Fibroblast of skin of back (primary cell): ENCODE data around the gene MRPL10.
A peak's percentile ranks its signal among the peaks of the same experiment; 100 is the strongest.

Source experiments
- DNase-seq: peaks from one replicate; pipeline ENCODE4 v3.0.0-alpha.2; 2013

The MRPL10 gene

GRCh38 chr17:47857551-47858455, 26.5 kb upstream of the MRPL10 start:
- DNase-seq, result no peak

- no peak for DNase-seq
These were observed 25.5 kb upstream of the MRPL10 start for GRCh38 chr17:47856830-47857229.

DNA sequence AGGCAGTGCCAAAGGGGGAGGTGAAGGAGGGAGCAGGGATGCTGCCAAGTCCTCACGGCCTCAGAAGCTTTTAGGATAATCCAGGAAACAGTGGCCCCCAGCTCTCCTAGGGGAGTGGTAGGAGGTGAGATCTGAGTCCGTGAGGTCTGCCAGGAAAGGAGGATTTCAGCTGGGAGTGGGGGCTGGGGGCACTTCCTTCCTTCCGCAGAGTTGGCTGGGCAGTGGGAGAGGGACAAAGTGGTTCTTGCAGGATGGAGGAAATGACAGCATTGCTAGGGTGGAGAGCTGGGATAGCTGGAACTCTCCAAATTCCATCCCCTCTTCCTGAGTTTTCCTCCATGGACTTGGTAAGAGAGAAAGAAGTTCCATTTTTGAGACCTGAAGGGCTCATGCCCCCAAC, 24.4 kb upstream of the MRPL10 start:
- no peak for DNase-seq

DNA sequence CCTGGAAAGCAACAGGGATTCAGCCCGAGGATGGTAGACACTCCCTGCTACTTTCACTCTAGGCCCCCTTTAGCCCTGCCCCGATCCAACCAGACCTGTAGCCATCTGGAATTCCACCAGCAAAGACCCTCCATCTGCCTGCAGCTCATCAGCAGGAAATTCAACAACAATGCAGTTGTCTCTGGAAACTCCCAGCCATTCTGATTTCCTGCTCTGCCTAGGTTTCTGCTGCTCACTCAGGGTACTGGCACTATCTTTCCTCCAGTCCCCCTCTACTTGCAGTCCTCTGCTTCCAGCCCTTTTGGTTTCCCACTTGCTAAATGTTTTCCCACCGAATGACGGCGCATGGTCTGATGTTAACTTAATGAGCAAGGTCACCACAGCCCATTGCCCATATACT, 22.3 kb upstream of the MRPL10 start:
- no peak for DNase-seq

DNA sequence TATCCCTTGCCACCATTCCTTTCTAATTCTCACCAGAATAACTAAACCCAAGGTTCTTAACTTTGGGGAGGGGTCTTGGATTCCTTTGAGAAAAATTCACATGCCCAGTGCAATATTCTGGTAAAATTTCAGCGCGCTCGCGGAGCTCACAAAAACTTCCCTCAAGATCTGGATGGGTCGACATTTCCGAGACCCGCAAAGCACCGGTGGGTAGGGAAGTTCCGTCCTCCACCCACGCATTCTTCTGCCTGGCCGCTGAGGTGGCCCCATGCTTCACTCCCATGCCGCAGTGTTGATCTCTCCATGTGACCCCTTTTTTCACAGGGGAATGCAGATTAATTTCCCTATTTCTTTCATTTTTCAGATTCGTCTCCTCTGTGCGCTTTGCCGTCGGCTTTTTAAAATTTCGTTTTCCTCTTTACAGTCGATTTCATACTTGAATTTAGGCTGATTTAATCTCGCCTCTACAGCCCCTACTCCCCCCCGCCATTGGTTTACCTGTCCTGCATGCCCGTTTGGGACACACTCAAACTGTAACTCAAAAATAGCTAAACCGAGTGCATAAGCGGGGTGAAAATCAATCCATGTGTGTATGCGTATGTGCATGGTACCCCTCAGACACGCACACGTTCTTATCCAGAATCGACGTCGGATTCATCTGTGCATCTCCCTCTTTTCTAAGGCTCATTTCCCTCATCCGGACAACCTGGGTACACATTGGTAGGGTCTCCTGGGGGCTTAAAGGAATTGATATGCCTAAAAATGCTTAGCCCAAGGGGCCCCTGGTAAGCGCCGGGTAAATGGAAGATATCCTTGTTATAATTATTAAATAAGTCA, 21.0 kb upstream of the MRPL10 start:
- no peak for DNase-seq

DNA sequence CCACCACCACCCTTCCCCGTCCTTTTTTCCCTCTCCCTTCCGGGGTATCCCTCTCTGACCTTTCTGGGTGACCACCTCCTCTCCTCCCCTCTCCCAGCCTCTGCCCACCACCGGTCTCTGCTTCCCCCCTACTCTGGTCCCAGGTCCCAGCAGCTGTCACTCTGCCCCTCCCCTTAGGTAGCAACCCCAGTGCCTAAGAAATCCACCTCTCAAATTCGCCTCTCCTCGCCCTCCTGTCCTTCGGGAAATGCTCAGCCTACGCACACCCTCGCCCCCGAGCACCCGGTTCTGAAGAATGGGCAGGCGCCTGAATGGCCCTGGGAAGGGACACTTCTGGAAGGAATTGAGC, 20.4 kb upstream of the MRPL10 start:
- DNase-seq, result no peak

- peak; percentile 60 for DNase-seq
These were observed 19.6 kb upstream of the MRPL10 start, which contains the start of gene SP6 for GRCh38 chr17:47850692-47851573. Gene SP6 (minus strand): TSS chr17:47851163. CDS start chr17:47848429, 2,734 bp downstream.

GRCh38 chr17:47850373-47850691, 19.0 kb upstream of the MRPL10 start:
- DNase-seq, result no peak

DNA sequence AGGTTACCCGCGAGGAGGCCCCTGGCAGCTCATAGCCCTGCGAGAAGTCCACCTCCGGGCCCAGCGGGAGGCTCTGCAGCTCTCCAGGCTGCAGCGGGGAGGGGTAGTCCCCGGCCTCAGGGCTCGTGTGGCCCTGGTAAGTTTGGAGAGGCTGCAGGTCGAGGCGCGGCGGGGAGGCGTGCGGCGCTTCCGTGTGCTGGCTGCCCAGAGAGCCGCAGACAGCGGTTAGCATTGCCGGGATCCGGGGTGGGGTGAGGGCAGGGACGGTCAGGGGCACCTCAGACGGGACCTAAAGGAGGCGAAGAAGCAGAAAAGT, 16.8 kb upstream of the MRPL10 start:
- no peak for DNase-seq

DNA sequence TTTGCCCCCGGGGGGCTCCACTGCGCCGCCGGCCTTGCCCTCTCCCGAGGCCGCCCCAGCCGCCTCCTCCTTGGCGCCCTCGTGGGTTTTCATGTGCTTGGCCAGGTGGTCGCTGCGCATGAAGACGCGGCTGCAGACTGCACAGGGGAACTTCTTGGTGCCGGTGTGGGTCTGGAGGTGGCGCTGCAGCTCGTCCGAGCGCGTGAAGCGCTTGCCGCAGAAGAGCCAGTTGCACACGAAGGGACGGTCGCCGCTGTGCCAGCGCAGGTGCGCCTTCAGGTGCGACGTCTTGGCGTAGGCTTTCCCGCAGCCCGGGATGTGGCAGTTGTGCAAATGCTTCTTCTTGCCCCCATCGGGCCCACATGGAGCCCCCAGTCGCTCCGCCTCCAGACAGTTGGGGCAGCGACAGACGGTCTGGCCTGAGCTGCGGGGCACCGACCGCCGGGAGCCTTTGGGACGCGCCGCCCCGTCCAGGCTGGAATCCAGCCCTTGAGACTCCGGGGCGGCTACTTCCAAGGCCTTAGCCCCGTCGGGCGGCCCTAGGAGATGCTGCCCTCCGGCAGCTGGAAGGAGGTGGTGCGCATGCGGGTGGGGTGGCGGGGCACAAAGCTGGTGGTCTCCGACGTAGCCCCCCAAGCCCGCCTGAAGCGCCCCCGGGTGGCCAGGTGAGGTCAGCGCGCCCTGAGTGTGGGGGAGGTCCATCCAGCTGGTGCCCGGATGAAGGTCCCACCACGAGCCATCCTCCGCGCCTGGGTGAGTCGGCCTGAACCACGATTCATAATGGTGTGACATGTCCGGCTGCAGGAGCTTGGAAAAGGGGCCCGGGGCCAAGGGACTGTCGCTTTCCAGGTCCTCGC, 16.2 kb upstream of the MRPL10 start:
- DNase-seq, result no peak

DNA sequence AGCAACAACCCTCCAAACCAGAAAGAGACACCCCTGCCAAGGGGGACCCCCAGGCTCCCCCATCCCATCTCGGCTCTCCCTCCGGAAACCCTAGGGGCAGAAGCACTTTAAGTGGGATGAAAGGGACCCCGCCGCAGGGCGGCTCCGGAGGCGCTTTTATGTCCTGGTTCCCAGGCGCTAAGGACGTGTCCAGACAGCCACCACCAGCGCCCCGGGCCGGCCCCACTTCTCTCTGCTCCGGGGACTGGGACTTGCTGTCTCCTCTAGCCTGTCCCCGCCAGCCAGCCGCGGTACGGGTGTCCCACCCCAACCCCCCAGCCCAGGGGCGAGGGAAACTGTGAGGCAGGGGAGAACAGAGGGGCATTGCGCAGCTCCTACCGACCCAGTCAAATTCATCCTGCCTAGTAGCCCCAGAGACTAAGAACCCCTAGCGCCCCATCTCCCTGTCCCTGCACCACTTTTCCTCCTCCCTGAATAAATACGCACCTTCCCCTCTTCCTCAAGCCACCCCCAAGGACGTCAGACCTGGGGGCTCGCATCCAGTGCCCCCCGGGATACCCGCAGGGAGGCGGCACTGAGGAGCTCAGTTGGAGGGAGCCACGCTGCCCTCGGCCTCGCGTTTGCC, 15.5 kb upstream of the MRPL10 start:
- no peak for DNase-seq

- no peak for DNase-seq
These were observed 14.4 kb upstream of the MRPL10 start for GRCh38 chr17:47845716-47846075.

DNA sequence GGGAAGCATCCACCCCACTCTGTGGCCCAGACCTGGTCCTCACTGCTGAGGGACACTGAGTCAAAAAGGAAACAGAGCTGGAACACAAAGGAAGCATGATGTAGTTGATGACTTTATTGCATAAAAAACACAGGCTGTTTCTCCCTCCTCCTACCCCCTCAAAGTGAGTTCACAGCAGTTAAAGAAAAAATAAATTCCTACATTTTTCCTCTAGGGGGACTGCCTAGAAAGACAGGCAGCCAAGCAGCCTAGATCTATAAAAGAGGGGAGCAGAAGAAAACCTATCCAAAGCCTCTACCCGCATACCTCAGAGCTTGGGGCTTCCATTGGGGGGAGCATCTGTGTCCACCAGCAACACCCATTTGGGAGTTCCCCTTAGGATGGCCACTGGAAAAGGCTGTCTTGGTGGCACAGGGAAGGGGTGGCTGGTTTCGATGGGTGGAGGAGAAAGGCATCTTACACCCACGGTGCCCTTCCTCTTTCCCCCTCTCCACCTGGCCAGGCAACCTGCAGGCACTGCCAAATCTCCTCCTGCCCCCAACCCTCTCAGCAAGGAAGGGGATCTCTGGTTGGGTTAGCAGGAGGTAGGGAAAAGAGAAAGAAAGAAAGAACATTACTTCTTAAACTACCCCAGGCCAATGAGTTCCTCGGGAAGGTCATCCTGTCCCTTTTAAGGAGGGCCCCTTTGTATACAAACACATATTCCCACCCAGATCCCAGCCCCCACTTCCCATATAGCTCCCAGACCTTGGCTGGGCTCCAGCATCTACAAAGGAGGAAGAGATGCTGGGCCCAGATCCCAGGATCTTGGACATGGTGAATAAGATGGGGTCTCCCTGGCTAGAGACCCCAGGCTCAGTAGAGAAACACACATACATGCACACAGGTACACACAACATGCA, 13.7 kb upstream of the MRPL10 start:
- DNase-seq, result peak; percentile 19

DNA sequence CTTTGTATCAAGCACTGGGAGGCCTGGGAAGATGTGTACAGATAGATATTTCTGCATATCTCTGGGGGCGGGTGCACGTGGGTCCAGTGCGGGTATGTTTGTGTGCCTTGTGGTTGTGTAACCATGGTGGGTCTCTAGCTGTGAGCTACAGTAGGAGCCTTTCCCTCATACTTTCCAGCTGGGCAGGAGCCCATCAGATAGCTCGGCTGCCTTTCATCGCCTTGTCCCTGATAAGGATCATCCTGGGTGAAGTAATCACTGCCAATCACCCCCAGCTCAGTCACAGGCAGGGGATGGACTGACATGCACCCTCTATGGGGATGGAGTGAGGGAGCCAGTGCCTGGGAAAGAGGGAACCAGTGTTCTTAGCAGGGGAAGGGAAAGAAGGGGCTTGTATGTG, 12.9 kb upstream of the MRPL10 start:
- peak; percentile 14 for DNase-seq

GRCh38 chr17:47843391-47843730, 12.0 kb upstream of the MRPL10 start:
- no peak for DNase-seq

DNA sequence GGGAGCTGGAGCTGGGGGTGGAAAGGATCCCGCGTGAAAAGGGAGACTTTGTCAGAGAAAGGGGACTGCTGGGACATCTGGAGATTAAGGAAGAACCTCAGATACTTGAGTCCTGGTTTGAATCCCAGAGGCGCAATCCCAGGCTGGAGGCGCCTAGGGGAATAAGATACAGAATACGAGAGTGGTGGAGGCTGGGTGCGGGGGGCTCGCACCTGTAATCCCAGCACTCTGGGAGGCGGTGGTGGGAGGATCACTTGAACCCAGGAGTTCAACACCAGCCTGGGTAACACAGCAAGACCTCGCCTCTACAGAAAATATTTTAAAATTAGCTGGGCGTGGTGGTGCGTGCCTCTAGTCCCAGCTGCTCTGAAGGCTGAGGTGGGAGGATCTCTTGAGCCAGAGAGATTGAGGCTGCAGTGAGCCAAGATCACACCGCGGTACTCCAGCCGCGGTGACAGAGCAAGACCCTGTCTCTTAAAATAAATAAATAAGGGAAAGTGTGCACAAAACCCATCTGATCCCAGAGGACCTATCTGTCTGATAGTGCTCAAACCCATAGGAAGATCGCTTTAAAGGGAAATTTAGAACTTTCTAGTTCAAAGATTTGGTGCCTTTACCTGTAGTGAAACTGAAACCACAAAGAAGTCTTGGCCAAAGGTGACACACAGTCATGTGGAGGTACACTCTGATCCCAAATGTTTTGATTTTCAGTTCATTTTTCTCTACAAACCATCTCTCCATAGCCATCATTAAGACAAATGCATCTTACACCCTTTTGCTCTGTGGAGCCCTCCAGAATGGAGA, 10.3 kb upstream of the MRPL10 start:
- DNase-seq, result no peak

DNA sequence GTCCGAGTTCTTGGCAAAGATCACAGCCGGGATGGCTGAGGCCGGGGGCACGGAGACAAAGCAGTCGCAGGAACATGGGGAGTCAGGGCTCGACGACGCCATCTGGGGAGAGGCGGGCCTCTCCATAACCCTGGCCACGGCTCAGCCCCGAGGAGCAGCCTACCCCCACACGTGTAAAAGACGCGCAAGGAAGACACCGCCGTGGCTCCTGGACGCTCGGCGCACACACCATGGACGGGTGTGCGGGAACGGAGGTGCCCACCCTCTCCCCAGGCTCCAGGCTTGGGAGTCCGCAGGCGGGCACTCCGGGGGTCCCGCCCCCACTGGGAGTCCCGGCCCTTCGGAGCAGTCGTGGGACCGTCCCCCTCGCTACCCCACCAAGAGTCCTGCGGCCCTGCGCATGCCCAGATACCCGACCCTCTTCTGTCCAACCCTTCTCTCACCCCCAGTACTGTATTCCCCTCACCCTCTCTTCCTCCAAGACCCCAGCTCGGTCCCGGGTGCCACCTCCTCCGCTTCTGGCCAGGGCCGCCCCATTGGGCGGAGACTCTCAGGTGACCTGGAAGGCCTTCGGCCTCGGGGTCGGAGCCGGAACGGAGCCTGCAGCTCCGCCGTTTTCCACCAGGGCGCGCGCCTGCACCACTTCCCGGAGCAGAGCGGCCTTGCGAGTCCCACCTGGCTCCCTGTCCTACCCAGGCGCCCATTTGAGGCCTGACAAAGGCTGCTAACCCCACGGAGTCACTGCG, 9.6 kb upstream of the MRPL10 start, which contains the start of gene SCRN2:
Gene SCRN2, minus strand, starts transcription at position 532 of the 746 bp plus-strand sequence. Its CDS starts 430 bp downstream, at position 102.
- DNase-seq, result peak; percentile 79

GRCh38 chr17:47840001-47840741, 8.8 kb upstream of the MRPL10 start:
- no peak for DNase-seq
